ENCODE measurements around the gene POU3F2.

Gene POU3F2

DNA sequence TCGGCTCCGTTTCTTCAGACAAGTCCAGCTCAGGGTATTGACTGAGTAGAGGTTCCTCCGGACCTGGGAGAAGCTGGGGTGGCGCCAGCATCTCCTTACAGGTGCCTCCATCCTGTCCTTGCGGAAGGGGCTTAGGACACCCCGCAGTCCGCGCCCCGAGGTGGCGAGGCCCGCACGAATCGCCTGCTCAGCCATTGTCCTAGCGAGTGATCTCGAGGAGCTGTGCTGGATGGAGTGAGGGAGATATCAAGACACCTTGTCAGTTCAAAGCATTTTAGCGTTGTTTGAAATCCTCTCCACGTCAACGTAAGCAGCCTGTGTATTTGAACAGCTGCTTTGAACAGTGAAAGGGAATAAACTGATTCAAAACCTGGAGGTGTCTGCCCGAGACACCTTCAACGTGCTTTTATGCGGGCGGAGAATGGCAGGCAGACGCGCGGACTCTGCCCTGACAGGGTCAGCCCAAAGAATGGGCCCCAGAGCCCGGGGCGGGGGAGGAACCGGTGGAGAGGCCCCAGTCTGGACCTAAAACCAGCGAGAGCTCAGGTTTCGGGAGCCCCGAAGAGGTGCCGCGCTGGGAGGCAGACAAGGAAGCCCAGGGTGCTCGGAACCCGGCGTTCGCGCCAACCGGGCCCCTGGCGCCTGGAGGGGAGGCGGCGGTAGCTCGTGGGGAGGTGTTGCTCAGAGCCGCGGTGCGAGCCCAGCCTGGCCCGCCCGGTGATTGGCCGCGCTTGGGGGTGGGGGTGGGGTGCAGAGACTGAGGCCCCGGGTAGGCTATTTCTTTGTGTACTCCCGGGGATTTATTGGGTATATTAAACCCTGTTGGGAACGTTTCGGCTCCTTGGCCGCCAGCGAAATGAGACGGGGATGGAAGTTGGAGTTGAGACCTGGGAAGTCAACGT is 3.1 kb upstream of the POU3F2 start:
- peak; percentile 65 for DNase-seq

DNA sequence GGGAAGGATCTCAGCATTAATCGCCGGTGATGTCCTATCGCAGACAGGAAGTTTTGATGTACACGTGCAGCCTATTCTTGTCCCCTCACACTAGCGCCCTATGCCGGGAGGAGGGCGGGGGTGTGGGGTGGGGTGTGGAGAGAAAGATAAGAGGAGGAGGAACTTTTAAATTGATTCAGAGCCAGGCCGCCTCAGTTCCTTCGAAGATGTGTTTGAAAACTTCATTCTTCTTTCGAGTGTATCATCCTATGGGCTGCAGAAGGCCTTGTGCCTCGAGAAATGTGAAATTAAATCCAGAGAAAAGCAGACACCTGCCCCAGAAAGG is 2.5 kb upstream of the POU3F2 start:
- DNase-seq = peak; percentile 57

DNA sequence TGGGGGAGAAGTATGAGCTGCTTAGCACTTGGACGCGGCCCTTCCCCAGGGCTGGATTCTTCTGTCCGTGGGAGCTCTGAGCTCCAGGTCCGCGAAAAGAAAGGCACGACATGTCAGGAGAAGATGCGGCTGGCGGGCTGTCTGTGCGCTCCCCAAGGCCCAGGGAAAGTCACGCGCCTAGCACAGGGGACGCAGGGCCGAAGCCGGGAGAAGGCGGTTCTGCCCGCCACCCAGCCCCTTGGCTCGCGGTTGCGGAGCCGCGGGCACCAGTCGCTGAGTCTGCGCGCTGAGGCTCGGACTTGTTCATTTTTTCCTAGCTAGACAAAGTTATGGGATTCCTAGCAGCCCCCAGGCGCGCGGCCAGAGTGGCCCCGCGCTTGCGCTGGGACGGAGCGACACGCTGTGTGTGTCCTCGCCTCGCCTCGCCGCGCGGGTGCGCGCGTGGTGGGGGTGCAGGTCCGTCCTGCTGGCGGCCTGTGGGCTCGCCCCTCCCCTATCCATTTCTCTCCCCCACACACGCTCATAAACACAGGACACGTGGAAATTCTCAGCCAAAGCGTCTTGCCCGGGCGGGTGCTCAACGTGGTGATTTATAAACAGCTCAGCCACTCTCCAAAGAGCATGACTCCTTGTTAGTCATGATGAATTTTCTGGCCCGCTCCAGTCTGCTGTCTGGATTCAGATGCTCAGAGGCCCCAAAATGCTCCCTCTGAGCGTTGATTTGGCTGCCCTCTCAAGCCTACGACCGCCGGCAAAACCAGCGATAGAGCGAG is 1.9 kb upstream of the POU3F2 start:
- peak; percentile 59 for DNase-seq

DNA sequence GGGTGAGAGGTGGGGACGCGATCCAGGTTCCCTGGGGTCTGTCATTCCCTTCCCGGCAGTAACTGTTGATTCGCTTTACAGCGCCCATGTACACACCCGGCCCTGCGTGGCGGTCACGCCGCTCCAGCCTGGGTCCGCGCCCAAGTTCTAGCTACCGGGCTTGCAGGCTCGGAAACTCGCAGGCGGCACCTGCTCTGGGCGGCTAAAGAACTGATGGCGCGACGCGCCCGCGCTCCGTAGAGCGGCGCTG is 1.4 kb upstream of the POU3F2 start:
- no peak for DNase-seq

DNA sequence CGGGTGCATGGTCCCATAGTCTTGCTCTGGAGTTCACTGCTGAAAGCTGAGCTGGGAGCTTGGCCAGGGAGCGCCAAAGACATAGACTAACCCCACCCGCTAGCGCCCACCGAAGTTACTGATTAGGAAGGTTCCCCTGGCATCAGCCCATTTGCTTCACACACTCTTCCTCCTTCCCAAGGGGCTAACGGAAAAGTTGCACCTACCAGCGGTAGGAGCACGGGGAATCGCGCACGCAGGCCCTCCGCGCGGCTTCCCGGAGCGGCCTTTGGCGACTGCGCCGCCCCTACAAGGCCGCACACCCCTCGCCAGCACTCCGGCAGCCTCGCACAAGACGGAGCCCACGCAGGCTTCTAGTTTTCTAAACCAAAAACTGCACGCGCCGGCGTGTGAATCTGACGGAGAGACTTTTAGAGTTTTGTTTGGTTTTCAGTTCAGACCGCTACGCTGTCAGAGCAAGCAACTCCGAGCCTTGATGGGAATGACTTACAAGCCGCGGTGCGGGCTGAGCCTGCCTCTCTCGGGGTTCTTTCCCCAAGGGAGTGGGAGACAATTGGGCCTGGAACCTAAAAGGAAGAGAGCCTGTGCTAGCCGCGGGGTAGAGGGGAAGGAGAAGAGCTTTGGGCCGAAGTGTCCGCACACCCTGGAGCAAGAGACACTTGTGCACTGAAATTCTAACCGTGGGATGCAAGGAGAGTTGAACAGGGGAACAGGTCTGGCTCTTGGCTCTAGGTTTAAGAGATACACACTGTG is 891 bp upstream of the POU3F2 start:
- peak; percentile 68 for DNase-seq

DNA sequence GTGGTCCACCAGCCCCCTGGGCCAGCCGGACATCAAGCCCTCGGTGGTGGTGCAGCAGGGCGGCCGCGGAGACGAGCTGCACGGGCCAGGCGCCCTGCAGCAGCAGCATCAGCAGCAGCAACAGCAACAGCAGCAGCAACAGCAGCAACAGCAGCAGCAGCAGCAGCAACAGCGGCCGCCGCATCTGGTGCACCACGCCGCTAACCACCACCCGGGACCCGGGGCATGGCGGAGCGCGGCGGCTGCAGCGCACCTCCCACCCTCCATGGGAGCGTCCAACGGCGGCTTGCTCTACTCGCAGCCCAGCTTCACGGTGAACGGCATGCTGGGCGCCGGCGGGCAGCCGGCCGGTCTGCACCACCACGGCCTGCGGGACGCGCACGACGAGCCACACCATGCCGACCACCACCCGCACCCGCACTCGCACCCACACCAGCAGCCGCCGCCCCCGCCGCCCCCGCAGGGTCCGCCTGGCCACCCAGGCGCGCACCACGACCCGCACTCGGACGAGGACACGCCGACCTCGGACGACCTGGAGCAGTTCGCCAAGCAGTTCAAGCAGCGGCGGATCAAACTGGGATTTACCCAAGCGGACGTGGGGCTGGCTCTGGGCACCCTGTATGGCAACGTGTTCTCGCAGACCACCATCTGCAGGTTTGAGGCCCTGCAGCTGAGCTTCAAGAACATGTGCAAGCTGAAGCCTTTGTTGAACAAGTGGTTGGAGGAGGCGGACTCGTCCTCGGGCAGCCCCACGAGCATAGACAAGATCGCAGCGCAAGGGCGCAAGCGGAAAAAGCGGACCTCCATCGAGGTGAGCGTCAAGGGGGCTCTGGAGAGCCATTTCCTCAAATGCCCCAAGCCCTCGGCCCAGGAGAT is 1.0 kb downstream of the POU3F2 start:
- peak; percentile 59 for DNase-seq

DNA sequence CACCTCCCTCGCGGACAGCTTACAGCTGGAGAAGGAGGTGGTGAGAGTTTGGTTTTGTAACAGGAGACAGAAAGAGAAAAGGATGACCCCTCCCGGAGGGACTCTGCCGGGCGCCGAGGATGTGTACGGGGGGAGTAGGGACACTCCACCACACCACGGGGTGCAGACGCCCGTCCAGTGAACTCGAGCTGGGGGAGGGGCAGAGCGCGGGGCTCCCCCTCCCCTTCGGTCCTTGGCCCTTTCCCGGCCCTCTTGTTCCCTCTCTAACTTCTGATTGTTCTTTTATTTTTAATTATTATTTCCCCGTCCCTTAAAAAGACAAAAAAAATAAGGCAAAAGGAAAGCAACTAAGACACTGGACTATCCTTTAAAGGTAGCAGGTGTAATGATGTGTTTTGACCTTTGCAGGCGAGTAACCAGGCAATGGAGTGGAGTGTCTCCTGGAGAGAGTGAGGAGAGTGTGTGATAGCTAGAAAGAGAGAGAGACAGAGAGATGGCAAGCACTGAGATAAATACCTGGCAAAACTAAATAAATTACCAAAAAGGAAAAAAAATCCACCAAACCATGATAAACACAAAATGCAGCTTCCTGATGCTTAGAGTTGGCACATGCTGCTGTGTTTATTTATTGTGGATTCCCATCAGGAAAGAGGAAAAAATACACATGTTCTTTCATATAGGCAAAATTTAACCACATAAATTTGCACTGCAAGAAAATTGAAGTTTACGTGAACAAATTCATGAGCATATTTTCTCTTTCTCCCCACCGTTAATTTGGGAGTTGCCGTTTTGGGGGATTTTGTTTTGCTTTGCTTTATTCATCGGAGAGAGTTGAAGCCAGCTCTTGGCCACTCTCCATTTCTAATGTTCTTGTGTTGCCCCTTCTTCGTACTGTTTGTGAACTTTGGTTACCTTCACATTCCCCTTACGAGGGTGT is 1.9 kb downstream of the POU3F2 start:
- no peak for DNase-seq

DNA sequence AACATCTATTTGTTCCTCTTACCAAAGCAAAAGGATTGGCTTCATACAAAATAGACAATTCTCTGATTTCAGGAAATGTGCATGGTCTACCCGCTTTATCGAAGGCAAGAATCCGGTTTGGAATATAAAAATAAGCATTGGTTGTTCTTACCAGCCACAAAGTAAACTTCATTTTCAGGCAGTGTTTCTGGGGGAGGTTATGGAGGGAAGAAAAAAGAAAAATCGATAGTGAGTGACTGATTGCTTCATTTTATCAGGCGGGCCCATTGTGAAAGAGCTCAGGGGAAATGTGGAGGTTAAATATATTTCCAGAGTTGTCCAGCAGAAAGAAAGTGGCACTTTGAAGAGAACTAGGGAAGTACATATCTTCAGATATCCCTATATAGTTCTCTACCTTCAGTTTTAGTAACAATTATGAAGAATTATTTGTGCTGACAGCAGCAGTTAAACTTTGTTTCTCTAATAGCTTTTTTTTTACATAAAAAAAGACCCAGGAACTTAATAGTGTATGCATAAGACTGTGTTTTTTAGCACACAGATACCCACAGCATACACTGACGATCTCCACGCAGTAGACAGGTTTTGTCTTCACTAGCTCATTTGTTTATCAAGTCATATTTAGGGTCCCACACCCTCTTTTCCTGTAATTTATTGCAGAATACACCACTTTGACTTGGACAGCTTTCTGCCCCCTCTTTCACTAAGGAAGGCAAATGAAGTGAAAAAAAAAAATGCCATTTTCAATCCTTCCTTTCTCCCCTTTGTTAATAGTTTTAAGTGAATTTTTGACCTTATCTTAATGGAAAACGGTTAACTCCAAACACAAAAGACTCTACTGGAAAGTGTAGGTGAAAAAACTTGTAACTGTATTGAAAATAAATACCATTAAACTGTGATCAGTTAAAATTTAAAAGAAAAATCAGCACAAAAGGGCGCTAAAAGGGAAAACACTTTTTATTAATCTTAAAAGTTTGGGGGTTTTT is 2.9 kb downstream of the POU3F2 start:
- no peak for DNase-seq

DNA sequence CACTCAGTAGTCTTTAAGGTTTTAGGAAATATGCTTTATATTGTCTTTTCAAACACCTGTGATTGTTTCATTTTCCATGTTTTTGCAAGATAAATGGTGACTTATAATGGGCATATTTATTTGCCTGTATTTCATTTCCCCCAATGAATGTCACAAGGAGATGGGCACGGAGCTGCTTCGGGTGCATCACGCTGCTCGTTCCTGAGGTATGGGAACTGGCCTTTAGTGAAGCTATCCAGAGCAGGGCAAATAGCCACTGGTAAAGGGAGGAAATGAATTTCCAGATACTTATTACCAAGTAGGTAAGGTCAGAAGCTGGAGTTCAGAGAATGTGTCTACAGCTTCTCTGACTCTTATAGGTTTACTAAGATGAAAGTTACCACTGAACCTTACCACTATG is 3.7 kb downstream of the POU3F2 start:
- DNase-seq = no peak

DNA sequence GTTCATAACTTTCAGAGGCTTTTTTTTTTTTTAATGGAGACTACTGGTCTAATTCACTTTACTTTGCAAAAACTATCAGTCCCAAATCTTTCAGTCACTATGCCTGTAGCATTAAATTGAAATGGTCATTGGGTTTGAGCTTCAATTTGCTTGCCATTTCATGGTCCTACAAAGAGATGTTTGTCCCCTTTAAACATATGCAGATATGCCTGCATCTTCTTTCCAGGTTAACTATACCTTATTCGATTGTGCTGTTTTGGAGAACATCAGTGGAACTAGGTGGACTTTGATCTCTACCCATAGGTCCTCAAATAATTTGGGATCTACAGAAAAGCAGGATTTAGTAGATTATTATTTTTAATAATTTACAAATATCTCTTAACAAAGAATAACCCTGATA is 4.6 kb downstream of the POU3F2 start:
- DNase-seq = no peak

DNA sequence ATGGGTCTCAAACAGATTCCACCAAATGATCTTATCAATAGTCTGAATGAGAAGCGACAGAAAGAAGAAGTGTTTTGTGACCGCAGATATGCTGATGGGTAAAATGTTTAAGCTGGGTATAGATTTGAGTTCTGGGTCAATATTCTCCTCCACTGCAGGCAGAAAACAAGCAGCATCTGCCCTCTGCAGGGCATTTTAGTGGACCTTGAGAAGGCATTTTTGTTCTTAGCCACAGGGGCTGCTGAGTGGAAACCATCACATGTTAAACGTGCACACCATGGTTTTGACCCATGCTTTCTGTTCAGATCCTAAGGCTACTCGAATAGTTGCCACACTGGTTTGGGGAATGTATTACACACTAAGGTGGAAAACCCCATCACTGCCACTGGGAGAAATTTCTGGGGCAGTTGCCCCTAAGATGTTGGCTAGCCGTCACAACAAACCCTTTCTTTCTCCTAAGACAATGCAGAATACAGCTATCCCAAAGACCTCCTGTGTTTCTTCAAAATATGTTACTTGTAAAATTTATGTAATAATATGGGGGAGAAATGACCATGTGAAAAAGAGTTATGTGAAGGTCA is 5.5 kb downstream of the POU3F2 start:
- no peak for DNase-seq

DNA sequence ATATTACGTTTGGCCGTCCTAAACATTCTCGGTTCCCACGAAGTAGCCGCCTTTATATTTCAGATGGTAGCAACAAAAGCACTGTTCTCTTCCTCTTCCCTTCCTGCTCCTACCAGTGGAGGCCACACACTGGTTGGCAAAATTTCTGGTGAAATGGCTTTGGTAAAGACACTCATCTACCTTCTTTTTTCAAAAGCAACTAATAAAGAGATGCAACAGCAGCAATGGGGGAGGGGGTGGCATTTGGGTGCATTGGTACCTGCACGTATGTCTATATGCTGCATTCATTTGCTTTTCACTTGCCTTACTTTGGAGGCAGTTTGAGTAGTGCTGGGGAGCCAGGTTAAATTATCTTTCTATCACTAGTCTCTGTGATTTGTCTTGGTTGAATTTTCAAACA is 6.0 kb downstream of the POU3F2 start:
- no peak for DNase-seq

DNA sequence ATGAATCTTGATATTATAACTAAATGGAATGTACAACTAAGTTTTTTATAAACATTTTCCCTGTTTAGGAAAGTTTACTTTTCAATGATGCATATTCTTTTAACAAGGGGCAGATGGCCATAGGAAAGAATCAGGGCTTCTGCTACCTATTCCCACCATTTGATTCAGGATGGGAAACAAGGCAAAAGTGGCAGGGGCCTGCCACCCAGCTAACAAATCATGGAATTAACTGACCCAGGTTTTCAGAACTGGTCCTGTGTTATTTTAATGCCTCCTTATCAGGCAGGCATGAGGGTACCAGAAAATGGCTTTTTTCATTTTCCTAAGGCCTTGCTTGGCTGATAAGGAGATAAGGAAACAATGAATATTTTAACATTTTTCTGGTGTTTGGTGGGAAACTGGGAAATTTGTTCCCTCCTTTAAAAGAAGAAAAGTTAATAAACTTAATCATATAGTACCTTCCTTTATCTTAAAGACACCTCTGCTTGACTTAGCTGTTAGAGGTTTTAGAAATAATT is 6.7 kb downstream of the POU3F2 start:
- no peak for DNase-seq

DNA sequence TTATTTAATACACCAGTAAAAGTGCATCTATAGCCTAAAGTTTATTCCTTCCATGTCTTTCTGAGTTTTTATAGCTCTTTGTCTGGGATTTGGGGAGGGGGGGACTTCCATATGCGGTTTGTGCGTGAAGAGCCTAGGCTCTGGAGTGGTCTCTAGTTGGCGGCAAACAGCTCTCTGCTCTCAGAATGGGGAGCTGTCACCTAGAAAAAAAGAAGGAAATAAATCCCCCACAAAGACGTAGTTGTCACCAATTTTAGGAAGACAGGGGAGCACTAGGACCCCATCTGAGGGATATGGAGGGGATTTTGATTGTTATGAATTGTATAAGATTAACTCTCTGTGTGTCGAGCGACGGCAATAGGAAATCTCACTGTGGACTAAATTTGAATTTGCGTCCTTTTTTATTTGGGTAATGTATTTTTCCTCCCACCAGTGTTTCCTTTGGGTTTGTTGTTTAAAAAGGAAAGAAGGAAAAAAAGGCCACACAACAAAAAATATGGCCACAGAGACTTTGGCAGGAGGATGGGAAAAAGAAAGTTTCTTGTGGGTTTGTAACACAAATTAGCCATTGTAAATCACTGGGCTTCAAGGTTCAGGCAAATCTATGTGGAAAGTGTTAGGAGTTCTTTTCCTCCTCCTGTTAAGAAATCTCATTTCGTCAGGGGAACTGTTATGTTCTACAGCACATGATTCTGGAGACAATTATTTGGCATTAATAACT is 7.4 kb downstream of the POU3F2 start:
- DNase-seq = no peak

DNA sequence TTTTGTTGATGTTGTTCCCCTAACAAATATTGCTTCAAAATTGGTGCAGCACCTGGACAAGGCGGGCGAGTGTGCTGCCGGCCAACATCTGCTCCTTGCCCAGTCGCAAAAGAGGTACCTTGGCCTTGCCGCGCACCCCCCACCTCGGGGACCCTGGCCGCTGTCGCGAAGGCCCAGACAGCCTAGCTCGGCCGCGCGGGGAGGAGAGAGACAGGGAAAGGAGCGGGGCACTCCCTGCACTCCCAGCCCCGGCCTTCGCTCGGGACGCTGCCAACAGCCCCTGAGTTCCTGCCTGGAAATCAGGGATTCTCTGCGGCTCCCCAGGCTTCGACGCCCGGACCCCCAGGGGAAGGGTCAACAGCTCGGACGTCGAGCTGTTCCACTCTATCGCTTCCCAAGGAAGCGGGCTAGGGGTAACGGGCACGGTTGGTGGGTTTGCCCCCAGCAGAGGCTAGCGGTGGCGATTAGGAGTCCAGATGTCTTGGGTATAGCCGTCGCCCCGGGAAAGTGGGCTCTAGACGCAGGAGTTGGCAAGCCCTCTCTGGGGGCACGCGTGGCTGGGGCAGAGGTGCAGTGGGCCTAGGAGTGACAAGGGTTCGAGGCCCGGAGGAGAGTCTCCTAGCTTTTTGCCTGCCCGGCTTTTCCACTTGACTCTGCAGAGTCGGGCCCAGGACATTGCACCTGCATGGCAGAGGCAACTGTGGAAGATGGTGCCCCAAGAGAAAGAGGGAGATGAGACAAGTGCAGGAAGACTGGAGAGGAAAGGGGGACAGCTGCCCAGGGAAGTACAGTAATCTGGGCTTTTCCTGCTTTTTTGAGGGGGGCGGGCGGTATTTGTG is 8.2 kb downstream of the POU3F2 start:
- DNase-seq = no peak

DNA sequence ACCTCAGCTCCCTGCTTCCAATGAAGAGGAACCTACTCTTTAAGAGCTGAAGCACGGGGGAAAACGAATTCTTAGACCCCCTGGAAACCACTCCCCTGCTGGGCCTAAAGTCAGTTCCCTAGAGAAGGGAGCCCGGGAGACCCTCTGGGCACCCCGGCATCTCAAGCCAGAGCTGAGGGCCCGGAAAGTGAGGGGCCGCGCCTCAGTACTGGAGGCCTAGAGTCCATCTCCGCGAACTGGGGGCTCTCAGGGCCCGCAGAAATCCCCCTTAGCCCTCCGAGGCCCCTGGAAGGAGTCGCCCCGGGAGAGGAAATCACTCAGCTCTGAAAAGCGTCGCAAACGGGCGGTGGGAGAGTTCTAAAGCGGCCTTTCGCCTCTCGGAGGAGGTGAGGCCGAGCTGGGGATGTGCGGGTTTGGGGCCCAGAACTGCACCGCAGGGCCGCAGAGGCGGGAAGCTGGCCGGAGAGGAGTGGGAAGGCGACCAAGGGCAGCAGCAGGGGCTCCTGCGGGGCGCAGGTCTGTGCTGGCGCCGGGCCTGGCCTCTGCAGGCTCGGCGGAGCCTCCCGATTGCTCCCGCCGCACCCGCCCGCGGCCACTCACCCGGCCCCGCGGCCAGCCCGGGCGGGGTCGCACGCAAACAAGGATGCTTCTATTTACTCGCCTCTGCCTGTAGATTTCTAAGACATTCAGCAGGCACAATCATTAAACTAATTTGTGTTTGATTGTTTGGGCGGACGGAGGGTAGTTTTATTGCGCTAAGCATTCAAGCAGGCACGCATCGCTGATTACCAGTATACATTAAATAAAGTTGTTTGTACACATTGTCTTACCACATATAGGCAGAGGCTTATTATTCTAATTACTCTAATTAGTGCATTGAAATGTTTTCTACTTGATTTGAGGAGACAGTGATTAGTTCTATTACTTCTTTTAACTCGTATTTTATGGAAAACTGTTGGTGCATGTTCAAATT is 9.2 kb downstream of the POU3F2 start:
- DNase-seq = no peak

Measured in activated CD8-positive, alpha-beta memory T cell treated with anti-CD3 and anti-CD28 coated beads for 24 hours (primary cell).